OCI-LY3 (cell line): ENCODE measurements around the gene NTRK2.

Experiments
- H2AFZ ChIP-seq: fragments of 200-600, 300-600 bp; shearing (Covaris generic); 2 replicates; pipeline ENCODE4 v1.6.0; 2014; ENCODE audit warnings: antibody characterized with exemption, low read depth, low read length
- H3K27ac ChIP-seq: fragments of 200-600, 300-600 bp; sonication (generic); 2 replicates; pipeline ENCODE4 v1.5.1; 2014; ENCODE audit warnings: mild to moderate bottlenecking, low read length, moderate library complexity, mixed read lengths
- H3K27me3 ChIP-seq: fragments of 200-600, 300-600 bp; sonication (generic); 2 replicates; pipeline ENCODE4 v1.6.1; 2014; ENCODE audit warnings: low read depth, low read length, mixed read lengths
- H3K36me3 ChIP-seq: fragments of 200-600, 300-600 bp; sonication (generic); replicated peaks from 2 replicates; pipeline ENCODE3; 2014; ENCODE audit warnings: low read depth, low read length, mixed read lengths
- H3K4me1 ChIP-seq: fragments of 300-600, 200-600 bp; sonication (generic); 2 replicates; pipeline ENCODE4 v1.6.1; 2014; ENCODE audit warnings: low read length, mixed read lengths
- H3K4me2 ChIP-seq: fragments of 200-600, 300-600 bp; sonication (generic); 2 replicates; pipeline ENCODE4 v1.6.1; 2014; ENCODE audit warnings: low read length, mixed read lengths
- H3K4me3 ChIP-seq: fragments of 300-600, 200-600 bp; sonication (generic); 2 replicates; pipeline ENCODE4 v1.5.1; 2014; ENCODE audit warnings: antibody characterized with exemption, mild to moderate bottlenecking, low read length, moderate library complexity
- H3K79me2 ChIP-seq: fragments of 300-600, 200-600 bp; shearing (Covaris generic); 2 replicates; pipeline ENCODE4 v1.6.1; 2014; ENCODE audit warnings: mild to moderate bottlenecking, low read length, mixed read lengths
- H3K9ac ChIP-seq: fragments of 300-600, 200-600 bp; shearing (Covaris generic); 2 replicates; pipeline ENCODE4 v1.6.0; 2014; ENCODE audit warnings: mild to moderate bottlenecking, low read length, moderate library complexity
- H3K9me3 ChIP-seq: fragments of 200-600, 300-600 bp; shearing (Covaris generic); 2 replicates; pipeline ENCODE4 v1.6.1; 2014; ENCODE audit warnings: low read length, mixed read lengths; ENCODE audit not compliant: insufficient read depth
- H4K20me1 ChIP-seq: fragments of 200-600, 300-600 bp; sonication (generic); 2 replicates; pipeline ENCODE4 v1.6.1; 2016; ENCODE audit warnings: low read length, mixed read lengths; ENCODE audit not compliant: insufficient read depth
- CTCF ChIP-seq: fragments of 200-600, 300-600 bp; sonication (generic); IDR thresholded peaks from 2 replicates; pipeline ENCODE4 v1.5.1; 2014; ENCODE audit warnings: antibody characterized with exemption, low read length, low read depth
- EZH2phosphoT487 ChIP-seq: fragments of 200-600 bp; shearing (Covaris generic); IDR thresholded peaks from 2 replicates; pipeline ENCODE4 v1.6.1; 2018; ENCODE audit warnings: antibody characterized with exemption, mixed run types, low read depth

Gene NTRK2

GRCh38 chr9:85042981-85043647 lies 373.6 kb downstream of the NTRK2 start:
- Histone ChIP-seq H3K27me3 (no peaks in the 10 kb centered on the region), H3K9ac (no peak overlapping the region), H2AFZ (no peak overlapping the region), H3K4me3 (no peak overlapping the region), H3K4me1 (peaks cover 2% of the 10 kb centered on the region), H3K36me3 (no peaks in the 10 kb centered on the region), H3K9me3 (no peaks in the 10 kb centered on the region), H3K27ac (no peak overlapping the region), H4K20me1 (no peaks in the 10 kb centered on the region), H3K4me2 (no peak overlapping the region), H3K79me2 (no peaks in the 10 kb centered on the region)
- TF ChIP-seq EZH2phosphoT487 (no peak), CTCF (no peak)

- Histone ChIP-seq H3K9ac (no peak overlapping the region), H3K4me3 (no peak overlapping the region), H3K4me1 (no peaks in the 10 kb centered on the region), H3K27ac (no peak overlapping the region), H4K20me1 (no peaks in the 10 kb centered on the region), H3K79me2 (no peaks in the 10 kb centered on the region), H3K36me3 (no peaks in the 10 kb centered on the region), H3K9me3 (no peaks in the 10 kb centered on the region), H3K27me3 (no peaks in the 10 kb centered on the region), H2AFZ (no peak overlapping the region), H3K4me2 (no peak overlapping the region)
- TF ChIP-seq EZH2phosphoT487 (no peak), CTCF (no peak)
These were observed 375.7 kb downstream of the NTRK2 start for GRCh38 chr9:85045271-85045670.

- H3K4me3 ChIP-seq, result no peak overlapping the region
- H3K4me1 ChIP-seq, result no peaks in the 10 kb centered on the region
- H3K36me3 ChIP-seq, result no peaks in the 10 kb centered on the region
These were observed 376.9 kb downstream of the NTRK2 start for GRCh38 chr9:85046475-85046874.

More at GRCh38 chr9:85046475-85046874, 376.9 kb downstream of the NTRK2 start:
- no peak overlapping the region for H3K27ac ChIP-seq
- H3K79me2 ChIP-seq, result no peaks in the 10 kb centered on the region
- H3K27me3 ChIP-seq, result no peaks in the 10 kb centered on the region
- H2AFZ ChIP-seq, result no peak overlapping the region
- H4K20me1 ChIP-seq, result no peaks in the 10 kb centered on the region
- no peak overlapping the region for H3K9ac ChIP-seq
- H3K9me3 ChIP-seq, result no peaks in the 10 kb centered on the region
- no peak overlapping the region for H3K4me2 ChIP-seq
- TF ChIP-seq EZH2phosphoT487, result no peak
- no peak for TF ChIP-seq CTCF
